K562 (cell line): ENCODE results near the gene PRSS57. TPM values are rescaled to one million over a fixed set of nuclear protein-coding genes. Genes with fewer than 3 reads are reported as not detected.

Experiments
- CREM ChIP-seq: IDR thresholded peaks from 2 replicates; pipeline ENCODE4 v1.6.1; 2014; ENCODE audit warnings: antibody characterized with exemption, low read depth
- ELF2 ChIP-seq: fragments of 250-450 bp; sonication (Bioruptor Pico); IDR thresholded peaks from 2 replicates; pipeline ENCODE4 v1.5.0; 2021; ENCODE audit warnings: mild to moderate bottlenecking
- MGA ChIP-seq: fragments of 450-650 bp; IDR thresholded peaks from 2 replicates; pipeline ENCODE4 v1.6.1; 2016; ENCODE audit warnings: mild to moderate bottlenecking, moderate library complexity
- MLX ChIP-seq, 2 experiments: fragments of 450-650 bp in 1 of 2; sonication (generic) in 1 of 2; formaldehyde crosslinking; conservative IDR thresholded peaks; 2 replicates each; pipeline versions ENCODE4 v1.4.0 to v1.8.1; 2020 to 2022; ENCODE audit warnings: mild to moderate bottlenecking in 1 of 2, missing genetic modification reagents in 1 of 2
- NKRF ChIP-seq: fragments of 450-650 bp; IDR thresholded peaks from 2 replicates; pipeline ENCODE4 v1.6.1; 2016; ENCODE audit warnings: borderline replicate concordance
- STAT5B ChIP-seq: fragments of 250-450 bp; sonication (Bioruptor Pico); IDR thresholded peaks from 2 replicates; pipeline ENCODE4 v1.8.0; 2021; ENCODE audit warnings: mild to moderate bottlenecking, inconsistent platforms
- TEAD1 ChIP-seq, 2 experiments: fragments of 450-650 bp in 1 of 2; sonication (generic) in 1 of 2; formaldehyde crosslinking; IDR thresholded peaks; 2 replicates each; pipeline versions ENCODE4 v1.4.0 to v1.8.0; 2020 to 2022; ENCODE audit warnings: mild to moderate bottlenecking in 2 of 2, missing genetic modification reagents in 1 of 2
- ZKSCAN8 ChIP-seq: fragments of 200-800 bp; sonication (Bioruptor generic); IDR thresholded peaks from 2 replicates; pipeline ENCODE4 v1.6.1; 2016; ENCODE audit warnings: missing genetic modification characterization, missing compliant biosample characterization
- ZNF75A ChIP-seq: fragments of 450-650 bp; formaldehyde crosslinking; IDR thresholded peaks from 2 replicates; pipeline ENCODE4 v1.4.0; 2020; ENCODE audit warnings: mild to moderate bottlenecking
- polyA plus RNA-seq, 8 experiments: library from polyadenylated mRNA; depleted of rRNA in 4 of 8; stranded (reverse) in 5 of 8; unstranded in 3 of 8; fragments of >200 nt; fragmentation: Nextera tagmentation in 2 of 8; fragmentation: Illumina TruSeq in 1 of 8; extraction: Ambion mirVana in 2 of 8; extraction: Trizol in 1 of 8; gene quantifications; 2 replicates each; pipeline versions ENCODE4 v1.2.1 to v1.2.3, GENCODE V29; 2011 to 2014; ENCODE audit warnings: inconsistent platforms in 1 of 8, missing spikeins in 1 of 8
- total RNA-seq, 7 experiments: library from RNA; depleted of rRNA in 6 of 7; stranded (reverse); fragments of >200 nt in 6 of 7; fragmentation: Illumina TruSeq in 2 of 7; extraction: Trizol in 2 of 7; gene quantifications; 2 replicates each; pipeline versions ENCODE4 v1.2.1 to v1.2.3, GENCODE V29; 2011 to 2021; ENCODE audit warnings: low replicate concordance in 1 of 7
- TF ChIP-seq, protein P1 (sequence below): fragments of 200-800 bp; sonication (Bioruptor generic); IDR thresholded peaks from 2 replicates; pipeline ENCODE4 v1.6.1; 2017; ENCODE audit warnings: missing genetic modification characterization, missing compliant biosample characterization

The PRSS57 gene
- total and polyA plus RNA-seq, 9 of the 15 experiments (the other 6 are each of a cell fraction or from before 2014, with no cell fraction given) = 0.06 to 2.5 (median 1.3) TPM; not detected in 3

GRCh38 chr19:662207-662961 is 32.9 kb downstream of the PRSS57 start (continued):
- TF ChIP-seq MGA (peak; percentile 84), ELF2 (CRISPR knock-in tag) (peak; percentile 53; the same call in 1 of the 2 replicates), STAT5B (no peak), MLX (CRISPR knock-in tag; conservative IDR thresholded peaks at IDR 0.05) (0 out of 4 replicates have a peak, but pooled peaks of 1 of the 2 experiments have one; percentile 80), NKRF (peak; percentile 80; the same call in 1 of the 2 replicates), CREM (peak; percentile 41; the same call in 1 of the 2 replicates), TEAD1 (CRISPR knock-in tag; IDR thresholded peaks at IDR 0.05) (no peak), ZKSCAN8 (CRISPR knock-in tag) (no peak), ZNF75A (CRISPR knock-in tag) (no peak)
- TF ChIP-seq, protein P1, sequence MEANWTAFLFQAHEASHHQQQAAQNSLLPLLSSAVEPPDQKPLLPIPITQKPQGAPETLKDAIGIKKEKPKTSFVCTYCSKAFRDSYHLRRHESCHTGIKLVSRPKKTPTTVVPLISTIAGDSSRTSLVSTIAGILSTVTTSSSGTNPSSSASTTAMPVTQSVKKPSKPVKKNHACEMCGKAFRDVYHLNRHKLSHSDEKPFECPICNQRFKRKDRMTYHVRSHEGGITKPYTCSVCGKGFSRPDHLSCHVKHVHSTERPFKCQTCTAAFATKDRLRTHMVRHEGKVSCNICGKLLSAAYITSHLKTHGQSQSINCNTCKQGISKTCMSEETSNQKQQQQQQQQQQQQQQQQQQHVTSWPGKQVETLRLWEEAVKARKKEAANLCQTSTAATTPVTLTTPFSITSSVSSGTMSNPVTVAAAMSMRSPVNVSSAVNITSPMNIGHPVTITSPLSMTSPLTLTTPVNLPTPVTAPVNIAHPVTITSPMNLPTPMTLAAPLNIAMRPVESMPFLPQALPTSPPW (CRISPR knock-in tag) = no peak
